Stimulated activated CD4-positive, alpha-beta T cell treated with anti-CD3 and anti-CD28 coated beads, TNF-alpha, amount 100 ng/mL, for 1 hour (primary cell): ENCODE data around the gene GALE.
A peak's percentile ranks its signal among the peaks of the same experiment; 100 is the strongest.
"Not testable (repeated sequence)": the region's sequence is repeated elsewhere in the genome, so short reads cannot be mapped to it uniquely, and the experiment has no call there.

ENCODE experiments used
- DNase-seq, 3 donors: peaks; one replicate each; pipeline ENCODE4 v3.0.0-alpha.2; 2020; ENCODE audit warnings: low read depth in 3 of 3, low spot score in 1 of 3

GALE gene

DNA sequence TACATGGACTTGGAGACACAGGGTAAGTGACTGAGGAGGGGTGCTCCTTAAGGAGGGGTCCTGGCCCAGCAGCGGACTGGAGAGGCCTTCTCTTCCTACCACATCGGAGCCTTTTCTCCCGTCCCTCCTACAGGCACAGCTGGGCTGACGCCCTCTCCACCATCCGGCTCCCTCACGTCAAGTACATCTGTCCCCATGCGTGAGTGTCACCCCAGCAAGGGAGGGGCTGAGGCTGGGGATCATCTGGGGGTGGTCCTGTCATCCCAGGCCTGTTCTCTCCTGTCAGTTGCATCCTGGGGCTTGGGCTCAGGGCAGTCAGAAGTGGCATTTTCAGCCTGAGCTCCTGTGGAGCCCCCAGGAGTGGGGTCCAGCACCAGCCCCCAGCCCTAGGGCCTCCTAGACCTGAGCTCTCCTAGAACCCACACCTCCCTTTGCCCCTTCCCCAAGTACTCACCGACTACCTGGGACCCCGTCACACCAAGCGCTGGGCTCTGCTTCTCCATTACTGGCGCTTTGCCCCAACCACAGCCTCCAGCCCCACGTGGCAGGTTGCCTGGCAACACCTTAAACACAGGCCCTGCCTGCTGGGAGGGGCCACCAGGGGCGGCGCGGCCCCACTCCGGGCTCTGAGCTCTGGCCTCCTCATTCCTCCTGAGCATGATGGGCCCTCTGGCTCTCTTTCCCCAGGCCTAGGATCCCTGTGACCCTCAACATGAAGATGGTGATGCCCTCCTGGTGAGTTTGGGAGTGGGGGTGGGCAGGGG, 7.4 kb downstream of the GALE start:
- DNase-seq, result no peak

DNA sequence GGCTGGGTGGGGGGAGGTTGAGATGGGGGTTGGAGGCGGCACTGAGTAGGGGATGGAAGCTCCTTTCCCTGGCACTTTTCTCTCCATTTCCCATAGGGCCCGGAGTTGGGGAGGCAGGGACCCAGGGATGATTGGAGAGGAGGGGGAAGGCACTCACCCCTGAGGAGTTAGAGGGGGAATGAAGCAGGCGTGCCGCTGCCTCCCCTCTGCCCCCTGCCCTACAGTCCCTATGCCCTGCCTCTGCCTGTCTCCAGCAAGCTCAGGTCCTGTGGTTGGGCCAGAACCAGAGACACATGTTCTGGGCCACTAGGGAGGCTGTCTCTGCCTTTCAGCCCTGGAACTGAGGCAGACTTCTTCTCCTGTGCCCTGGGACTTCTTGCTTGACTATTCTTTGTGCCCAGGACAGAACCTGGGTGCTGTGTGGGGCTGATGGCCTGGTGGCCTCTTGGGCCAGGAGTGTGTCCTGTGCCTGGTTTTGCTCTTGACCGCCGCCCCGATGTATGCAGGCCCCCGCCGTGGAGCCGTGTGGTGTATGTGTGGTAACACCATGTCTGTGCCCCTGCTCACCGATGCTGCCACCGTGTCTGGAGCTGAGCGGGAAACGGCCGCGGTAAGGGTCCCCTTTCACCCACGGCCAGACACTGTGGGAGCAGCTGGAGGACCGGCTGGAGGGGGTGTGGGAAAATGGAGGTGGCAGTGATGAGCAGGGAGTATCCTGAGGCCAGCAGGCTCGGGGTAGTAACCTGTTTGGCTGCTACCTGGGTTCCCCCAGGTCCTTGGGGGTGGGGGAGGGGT, 8.2 kb downstream of the GALE start:
- DNase-seq, result no peak

DNA sequence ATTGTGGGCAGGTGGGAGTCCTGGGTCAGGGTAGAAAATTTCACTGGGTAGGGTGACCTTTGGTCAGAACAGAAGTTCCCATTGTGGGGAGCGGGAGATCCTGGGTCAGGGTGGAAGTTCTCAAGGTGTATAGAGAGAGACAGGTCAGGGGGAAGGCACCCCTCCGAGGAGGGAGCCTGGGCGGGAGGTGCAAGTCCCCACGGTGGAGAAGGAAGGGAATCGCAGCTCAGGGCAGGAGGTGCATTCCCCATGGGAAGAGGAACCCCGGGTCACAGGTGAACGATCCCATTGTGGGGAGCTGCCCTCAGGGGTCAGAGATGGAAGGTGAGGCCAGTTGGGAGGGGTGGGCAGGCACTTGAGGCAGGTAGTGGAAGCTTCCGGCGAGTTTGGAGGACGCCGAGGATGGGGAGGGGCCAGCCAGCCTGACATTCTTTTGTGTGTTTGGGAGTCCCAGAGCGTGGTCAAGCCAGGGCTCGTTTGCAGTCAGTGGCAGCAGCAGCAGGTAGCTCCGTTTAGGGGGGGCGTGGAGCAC, 9.0 kb downstream of the GALE start:
- DNase-seq, result no peak

DNA sequence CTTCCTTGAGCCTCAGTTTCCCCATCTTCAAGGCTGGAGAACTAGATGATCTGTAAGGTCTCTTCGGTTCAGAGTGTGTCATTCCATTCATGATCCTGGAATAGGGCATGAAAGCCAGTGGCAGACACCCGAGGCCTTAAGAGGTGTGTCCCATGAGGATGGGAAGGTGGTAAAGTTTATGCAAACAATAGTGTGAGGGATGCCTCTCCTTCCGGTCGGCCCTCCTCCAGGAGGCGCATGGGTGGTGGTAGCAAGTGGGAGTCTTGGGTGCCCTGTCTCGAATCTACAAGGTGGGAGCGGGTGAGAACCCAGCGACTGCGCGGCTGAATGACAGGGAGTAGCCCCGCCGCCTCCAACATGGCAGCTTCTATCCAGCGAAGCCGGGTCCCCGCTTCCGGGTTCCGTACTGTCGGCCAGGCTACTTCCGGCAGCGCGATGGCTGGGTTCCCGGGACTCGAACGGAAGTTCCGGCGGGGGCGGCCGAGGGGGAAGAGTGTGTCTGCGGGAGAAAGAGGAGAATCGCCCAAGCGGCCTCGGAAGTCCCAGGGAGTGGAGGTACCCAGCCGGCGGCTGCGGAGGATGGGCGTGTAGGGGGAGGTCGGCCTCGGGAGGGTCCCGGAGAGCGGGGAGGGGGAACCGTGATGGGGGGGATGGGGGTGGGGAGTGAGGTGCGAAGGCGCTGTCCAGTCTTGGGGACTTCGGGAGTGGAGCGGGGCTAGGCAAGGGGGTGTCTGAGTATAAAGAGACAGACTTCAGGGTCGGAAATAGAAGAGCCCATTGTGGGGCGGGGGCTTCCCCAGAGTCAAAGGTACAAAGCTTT, 9.6 kb downstream of the GALE start, which contains the start of gene LYPLA2:
Gene LYPLA2, plus strand, starts transcription at position 450 of the 820 bp plus-strand sequence. CDS start 1,538 bp downstream, outside the sequence.
- peak; percentile 63 to 80 (median 70) for DNase-seq

DNA sequence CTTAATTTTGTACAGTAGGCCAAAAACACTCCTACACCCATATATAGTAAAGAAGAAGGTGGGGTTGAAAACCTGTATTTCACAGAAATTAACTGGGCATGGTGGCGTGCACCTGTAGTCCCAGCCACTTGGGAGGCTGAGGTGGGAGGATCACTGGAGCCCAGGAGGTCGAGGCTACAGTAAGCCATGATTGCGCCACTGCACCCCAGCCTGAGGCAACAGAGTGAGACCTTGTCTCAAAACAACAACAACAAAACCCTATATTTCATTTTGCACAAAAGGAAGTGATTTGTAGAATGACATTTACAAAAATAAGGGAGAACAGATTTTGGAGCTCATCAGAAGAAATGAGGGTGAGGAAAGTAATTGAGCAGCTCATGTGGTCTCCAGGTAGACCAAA, 11.9 kb downstream of the GALE start:
- DNase-seq, result no peak

DNA sequence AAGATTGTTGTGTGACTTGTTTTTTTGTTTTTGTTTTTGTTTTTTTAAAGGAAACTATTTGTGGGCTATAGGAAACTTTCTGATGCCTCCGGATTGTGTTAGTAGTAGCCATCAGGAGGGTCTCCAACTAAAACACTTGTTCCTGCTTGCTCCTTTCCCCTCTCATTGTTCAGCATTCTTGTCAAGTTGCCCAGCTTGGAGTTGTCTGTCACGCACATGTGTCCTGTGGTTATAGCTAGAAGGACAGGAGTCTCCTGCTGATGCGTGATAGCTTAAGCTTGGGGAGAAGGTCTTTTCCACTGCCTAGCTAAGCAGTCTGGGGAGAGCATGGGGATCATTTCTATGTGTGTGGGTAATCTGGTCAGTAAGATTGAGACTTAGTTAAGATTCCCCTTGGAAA, 12.9 kb downstream of the GALE start:
- DNase-seq, result no peak

DNA sequence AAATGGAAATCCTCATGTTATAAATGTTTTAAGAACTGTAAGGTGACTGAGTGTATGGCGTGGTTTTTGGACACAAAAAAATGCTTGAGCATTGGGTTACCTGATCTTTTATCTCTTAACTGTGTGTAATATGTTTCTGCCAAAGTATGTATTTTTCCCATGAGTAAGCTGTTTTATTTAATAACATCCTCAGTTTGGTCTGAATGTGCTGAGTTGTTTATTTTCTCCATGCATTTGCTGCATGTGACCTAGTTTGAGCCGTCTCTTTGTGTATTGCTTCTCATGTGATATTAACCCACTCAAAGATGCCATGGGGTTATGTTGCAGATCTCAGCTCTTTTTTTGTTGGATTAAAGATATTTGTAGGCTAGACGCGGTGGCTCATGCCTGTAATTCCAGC, 15.7 kb downstream of the GALE start:
- no peak for DNase-seq

DNA sequence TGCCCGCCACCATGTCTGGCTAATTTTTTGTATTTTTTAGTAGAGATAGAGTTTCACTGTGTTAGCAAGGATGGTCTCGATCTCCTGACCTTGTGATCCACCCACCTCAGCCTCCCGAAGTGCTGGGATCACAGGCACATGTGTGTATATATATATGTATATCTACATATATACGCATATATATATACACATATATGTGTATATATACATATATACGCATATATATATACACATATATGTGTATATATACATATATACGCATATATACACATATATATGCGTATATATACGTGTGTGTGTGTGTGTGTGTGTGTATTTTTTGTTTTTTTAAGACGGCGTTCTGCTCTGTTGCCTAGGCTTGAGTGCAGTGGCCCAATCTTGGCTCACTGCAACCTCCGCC, 17.4 kb downstream of the GALE start:
- DNase-seq, result not testable (repeated sequence)

DNA sequence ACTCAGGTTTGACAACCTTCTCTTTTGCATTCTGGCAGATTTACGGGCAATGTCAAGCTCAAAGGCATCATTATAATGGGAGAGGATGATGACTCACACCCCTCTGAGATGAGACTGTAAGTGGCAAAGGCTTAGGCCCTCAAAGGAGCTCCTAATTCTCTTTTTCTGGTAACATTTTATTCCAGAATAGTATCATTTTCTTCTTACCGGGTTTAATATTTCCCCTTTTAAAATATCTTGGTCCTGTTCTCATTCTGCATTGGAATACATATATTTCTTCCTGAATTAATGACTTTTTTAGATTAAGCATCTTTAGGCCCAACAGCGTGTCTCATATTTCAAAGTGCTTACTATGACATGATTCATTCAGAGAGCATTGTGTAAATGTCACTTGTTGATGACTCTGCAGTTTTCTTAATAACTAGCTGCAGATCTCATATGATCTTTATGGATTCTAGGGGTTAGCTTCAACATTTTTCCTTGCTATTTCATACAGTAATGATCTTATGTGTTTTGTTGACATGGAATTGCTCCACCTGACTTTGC, 20.7 kb downstream of the GALE start:
- no peak for DNase-seq

DNA sequence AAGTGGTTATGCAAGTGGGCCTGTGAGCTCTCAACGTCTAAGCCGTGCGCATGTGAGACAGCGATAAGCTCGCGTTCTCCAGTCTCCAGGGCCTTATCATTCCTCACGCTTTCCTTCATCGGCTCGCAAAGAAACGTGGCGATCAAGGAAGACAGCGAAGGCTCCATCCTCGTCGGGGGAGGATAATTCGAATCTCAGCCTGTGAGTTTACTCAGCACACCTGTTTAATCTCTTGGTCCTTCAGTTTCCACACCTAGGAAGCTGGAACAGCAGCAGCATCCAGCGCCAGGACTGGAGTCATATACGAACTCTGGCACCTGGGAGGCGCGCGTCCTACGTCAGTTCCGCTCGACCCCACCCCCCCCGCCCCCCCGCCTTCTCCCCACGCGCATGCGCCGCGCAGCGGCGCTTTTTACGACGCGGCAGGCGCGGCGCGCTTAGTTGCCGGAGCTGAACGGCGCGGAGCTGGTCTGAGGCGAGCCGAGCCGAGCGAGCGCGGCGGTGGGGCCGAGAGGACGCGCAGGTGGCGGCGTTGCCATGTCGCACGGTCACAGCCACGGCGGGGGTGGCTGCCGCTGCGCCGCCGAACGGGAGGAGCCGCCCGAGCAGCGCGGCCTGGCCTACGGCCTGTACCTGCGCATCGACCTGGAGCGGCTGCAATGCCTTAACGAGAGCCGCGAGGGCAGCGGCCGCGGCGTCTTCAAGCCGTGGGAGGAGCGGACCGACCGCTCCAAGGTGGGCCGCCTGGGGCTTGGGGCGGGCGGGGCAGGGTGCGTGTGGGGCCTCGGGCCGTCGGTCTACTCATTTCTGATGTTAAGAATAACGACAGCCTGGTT, 22.4 kb downstream of the GALE start, which contains the start of gene PITHD1:
Gene PITHD1, plus strand, starts transcription at position 440 of the 836 bp plus-strand sequence. Its CDS starts 98 bp downstream, at position 538.
- DNase-seq, result peak; percentile 38 to 64 (median 63)

DNA sequence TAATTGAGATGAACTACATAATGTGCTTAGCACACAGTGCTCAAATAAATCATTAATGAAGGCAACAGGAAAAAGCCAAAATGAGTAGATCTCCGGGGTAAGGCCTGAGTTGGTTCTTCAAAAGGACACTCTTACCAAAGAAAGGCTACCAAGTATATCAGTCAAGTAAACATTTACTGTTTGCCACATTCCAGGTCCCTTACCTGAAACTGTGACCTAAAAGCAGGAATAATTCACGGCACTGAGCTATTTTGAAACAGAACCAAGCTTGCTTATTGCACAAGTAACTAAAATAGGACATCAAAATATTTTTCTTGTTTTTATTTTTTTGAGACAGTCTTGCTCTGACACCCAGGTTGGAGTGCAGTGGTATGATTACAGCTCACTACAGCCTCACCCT, 24.3 kb downstream of the GALE start:
- DNase-seq, result no peak

DNA sequence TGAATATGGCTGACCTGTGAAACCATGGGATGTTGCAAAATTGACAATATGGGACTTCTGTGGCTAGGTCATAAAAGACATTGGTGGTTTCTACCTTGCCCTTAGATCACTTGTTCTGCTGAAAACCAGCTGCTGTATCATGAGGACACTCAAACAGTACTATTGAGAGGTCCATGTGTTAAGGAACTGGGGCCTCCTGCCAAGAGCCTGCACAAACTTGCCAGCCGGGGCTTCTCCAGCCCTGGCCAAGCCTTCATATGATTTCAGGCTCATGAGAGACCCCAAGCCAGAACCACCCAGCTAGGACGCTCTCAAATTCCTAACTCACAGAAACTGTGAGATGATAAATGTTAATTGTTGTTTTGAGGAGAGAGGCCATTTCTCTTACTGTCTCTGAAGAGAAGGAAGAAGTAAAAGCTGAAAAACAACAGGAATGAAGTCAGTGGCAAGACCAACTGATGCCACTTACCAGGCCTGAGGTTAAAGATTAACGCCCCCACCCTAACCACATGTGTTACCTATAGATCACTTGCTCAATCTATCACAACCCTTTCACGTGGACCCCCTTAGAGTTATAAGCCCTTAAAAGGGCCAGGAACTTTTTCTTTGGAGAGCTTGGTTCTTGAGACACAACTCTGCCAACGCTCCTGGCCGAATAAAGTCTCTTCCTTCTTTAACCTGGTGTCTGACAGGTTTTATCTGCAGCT, 26.2 kb downstream of the GALE start:
- no peak for DNase-seq

DNA sequence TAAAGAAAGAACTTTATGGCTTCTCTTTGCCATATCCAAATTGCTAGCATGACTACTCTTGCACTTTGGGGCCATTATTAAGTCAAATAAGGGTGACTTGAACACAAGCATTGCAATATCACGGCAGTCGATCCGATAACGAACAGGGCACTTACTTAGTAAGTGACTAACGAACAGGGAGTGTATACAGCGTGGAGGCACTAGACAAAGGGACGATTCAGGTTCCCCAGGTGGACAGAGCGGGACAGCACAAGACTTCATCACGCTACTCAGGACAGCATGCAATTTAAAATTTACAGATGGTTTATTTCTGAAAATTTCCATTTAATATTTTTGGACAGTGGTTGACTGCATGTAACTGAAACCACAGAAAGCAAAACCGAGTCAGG, 27.7 kb downstream of the GALE start:
- DNase-seq, result no peak

DNA sequence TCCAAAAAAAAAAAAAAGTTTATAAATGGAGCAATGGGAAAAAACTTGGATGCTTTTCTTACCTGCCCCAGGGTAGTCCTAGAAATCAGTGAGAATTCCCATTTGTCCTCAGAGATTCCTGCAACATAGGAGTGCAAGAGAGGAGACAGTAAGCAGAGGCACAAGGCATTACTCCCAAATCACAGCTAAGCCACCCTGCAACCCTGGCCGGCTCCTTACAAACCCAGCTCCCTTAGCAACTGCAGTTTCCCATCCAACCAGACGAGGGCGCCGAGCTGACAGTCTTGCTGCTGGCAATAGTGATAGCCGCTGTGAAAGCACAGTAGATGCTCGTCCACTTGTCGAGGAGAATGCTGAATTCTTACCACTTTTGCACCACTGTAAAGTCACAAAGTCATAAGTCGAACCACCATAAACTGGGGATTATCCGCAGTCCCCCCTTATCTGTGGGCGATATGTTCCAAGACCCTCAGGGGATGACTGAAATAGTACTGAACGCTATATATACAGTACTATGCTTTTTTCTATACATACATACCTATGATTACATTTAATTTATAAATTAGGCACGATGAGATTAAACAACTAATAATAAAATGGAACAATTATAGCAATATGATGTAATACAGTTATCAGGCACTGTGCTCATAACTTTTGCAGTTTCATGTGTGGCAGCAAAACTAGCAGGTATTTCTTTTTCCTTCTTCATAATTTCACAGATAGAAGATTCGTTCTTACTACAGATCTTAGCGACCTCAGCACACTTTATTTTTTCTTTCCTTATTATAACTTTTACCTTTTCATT, 28.3 kb downstream of the GALE start:
- DNase-seq, result peak; percentile 64 to 80 (median 69)

DNA sequence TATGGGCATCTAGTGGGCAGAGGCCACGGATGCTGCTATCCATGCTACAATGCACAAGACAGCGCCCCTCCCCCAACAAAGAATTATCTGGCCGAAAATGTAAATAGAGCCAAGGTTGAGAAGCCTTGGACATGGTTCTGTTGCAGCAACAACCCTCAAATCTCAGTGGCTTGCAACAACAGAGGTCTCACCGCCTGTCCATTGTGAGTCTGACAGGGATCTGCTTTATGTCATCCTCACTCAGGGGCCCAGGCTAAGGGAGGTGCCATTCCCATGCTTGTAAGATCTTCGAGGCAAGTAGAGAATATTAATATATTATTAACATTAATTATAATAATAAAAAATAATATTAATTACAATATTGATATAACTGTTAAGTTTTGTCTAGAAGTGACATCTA, 31.8 kb downstream of the GALE start:
- no peak for DNase-seq

DNA sequence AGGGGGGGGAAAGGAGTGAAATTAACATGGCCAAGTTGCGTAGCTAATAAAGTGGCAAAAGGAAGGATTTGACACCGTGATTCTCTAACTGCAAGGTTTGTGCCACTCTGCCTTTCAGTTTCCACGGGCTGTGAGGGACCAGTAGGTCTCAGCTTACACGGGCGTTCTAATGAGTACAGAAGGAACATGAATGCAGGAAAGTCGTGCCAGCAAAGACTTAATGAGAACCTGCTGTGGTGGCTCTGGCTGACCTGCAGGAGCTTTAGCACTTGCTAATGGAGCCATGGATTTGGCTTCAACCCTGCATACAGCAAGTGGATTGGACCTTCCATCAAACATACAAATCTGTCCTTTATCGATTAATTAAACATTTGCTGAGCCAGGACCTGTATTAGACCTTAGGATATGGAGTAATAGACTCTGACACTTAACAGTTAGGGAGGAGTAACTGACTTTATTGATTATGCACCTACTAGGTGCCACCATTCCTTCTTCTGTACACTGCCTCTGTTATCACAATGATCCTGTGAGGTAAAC, 37.4 kb downstream of the GALE start:
- DNase-seq, result no peak

DNA sequence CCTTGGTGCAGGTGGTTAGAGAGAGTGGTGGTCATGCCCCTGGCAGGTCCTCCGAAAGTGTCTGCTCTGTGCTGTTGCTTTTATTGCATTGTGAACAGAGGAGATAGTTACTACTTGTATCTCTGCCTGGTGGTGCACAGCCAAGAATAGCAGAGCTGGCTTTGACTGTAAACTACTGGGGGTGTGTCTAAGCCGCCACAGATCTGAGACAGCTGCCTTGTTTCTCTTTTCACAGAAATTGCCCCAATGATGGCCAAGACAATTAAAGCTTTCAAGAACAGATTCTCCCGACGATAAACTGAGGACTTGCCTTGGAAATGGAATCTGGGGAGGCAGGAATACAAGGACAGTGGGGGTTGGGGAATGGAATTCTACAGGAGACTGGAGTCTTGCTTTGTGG, 41.3 kb downstream of the GALE start:
- no peak for DNase-seq

DNA sequence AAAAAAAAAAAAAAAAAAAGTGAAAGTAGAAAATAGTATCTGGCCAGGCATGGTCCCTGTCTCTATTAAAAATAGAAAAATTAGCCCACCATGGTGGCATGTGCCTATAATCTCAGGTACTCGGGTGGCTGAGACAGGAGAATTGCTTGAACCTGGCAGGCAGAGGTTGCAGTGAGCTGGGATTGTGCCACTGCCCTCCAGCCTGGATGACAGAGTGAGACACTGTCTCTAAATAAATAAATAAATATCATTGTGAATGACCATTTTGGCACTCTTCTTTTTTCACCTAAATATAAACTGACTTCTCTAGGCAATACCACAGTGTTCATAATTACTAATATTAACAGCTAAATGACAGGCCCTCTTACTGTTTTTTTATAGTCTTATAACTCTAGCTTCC, 42.7 kb downstream of the GALE start:
- no peak for DNase-seq
